GM12872 (cell line): ENCODE measurements around the gene FAM53C.
A peak's percentile ranks its signal among the peaks of the same experiment; 100 is the strongest.

ENCODE experiments used
- CTCF ChIP-seq: IDR thresholded peaks from 3 replicates; pipeline ENCODE4 v1.5.1; 2011; ENCODE audit warnings: low read depth, mild to moderate bottlenecking, low read length, moderate library complexity; ENCODE audit not compliant: insufficient read depth

Gene FAM53C

GRCh38 chr5:138352071-138352721 lies 14.1 kb downstream of the FAM53C start, which contains the start of gene KDM3B:
Gene KDM3B (plus strand): TSS chr5:138352685. CDS start chr5:138352796, 111 bp downstream.
- TF ChIP-seq CTCF: peak; percentile 99

- peak; percentile 49; the same call in 2 of the 3 replicates for TF ChIP-seq CTCF
Observed at GRCh38 chr5:138352722-138353559, 14.9 kb downstream of the FAM53C start.

GRCh38 chr5:138353560-138354080 lies 15.6 kb downstream of the FAM53C start:
- no peak for TF ChIP-seq CTCF

- TF ChIP-seq CTCF: no peak
Observed at GRCh38 chr5:138354387-138354786, 16.3 kb downstream of the FAM53C start.

- TF ChIP-seq CTCF: 0 out of 3 replicates have a peak, but pooled peaks have one; percentile 8
Observed at GRCh38 chr5:138354926-138355378, 16.9 kb downstream of the FAM53C start.

GRCh38 chr5:138359621-138360020 lies 21.6 kb downstream of the FAM53C start:
- TF ChIP-seq CTCF: no peak

- TF ChIP-seq CTCF: no peak
Observed at GRCh38 chr5:138360941-138361452, 22.9 kb downstream of the FAM53C start.
